GM19397 (cell line): ENCODE measurements around the gene AEN.
"Not testable (repeated sequence)": the region's sequence is repeated elsewhere in the genome, so short reads cannot be mapped to it uniquely, and the experiment has no call there.

Source experiments
- ATAC-seq: cut with Tn5 transposase; IDR thresholded peaks from one replicate; pipeline ENCODE4 v1.9.1; 2021; ENCODE audit warnings: mild to moderate bottlenecking, moderate library complexity; ENCODE audit not compliant: unreplicated experiment

The AEN gene

DNA sequence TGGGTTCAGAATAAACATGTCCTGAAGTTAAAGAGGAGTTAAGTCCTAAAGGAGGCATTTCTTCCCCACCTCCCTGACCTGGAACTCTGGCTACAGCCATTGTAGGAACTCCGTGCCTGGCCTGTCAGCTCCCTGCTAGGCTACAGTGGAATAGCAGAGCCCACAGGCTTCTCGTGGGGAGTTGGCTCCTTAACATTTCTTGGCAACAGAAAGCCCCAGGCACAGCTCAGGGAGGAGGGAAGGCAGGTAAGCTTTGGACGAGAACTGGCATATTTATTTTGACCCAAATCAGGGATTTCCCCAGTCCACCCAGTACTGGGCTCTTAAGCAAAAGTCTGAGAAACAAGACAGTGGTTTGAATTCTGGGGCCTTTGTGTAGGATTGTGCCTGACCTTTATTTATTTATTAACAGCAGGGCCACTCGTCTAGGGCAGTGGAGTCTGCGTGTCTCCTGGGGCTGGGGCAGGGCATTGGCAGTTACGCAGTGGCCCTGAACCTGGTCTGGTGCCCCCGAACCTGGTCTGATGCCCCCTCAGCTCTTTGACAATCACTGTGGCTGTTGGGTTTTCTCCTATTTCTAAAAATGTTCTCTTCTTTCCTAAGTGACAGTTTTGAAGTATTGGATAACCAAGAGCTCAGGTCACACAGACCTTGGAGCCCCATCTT is 9.8 kb downstream of the AEN start:
- no peak for ATAC-seq

DNA sequence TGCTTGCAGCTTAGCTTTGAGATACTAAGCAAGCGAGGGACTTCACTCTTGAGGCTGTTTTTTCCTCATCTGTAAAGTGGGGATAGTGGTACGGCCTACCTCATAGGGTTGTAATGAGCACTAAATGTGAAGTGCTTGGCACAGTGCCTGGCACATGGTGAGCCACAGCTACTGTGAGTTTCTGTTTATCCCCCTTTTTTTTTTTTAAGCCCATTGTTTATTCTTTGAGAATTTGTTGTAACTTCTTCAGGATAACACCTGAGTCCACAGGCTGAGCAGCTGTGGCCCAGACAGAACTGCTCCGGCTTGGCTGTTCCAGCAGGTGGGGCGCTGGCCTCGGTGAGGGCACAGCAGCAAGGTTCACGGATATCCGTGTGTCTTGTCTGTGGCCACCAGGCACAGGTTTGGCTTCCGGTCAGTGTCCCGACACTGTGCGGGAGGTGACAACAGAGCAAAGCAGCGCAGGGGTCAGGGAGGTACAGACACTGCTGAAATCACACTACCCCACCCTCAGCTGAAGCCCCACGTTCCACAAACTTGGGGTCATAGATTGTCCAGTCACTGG is 10.4 kb downstream of the AEN start:
- no peak for ATAC-seq

DNA sequence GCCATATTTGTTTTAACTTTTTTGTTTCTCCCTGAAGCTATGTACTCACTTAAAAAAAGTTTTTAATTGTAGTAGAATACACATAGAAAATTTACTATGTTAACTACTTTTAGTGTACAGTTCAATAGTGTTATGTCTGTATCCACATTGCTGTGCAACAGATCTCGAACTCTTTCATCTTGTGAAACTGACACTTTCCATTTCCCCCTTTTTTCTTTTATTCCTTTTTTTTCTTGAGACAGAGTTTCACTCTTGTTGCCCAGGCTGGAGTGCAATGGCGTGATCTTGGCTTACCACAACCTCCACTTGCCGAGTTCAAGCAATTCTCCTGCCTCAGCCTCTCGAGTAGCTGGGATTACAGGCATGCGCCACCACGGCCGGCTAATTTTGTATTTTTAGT is 11.7 kb downstream of the AEN start:
- ATAC-seq = not testable (repeated sequence)

DNA sequence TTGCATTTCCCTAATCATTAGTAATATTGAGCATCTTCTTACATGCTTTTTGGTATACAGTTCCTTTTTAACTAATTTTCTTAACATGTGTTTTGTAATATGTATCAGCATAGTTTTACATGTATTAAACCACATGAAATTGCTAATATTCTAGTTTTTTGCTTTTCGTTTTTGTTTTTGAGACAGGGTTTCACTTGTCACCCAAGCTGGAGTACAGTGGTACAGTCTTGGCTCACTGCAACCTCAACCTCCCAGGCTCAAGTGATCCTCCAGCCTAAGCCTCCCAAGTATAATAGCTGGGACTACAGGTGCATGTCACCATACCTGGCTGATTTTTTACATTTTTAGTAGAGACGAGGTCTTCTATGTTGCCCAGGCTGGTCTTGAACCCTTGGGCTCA is 13.3 kb downstream of the AEN start:
- no peak for ATAC-seq

DNA sequence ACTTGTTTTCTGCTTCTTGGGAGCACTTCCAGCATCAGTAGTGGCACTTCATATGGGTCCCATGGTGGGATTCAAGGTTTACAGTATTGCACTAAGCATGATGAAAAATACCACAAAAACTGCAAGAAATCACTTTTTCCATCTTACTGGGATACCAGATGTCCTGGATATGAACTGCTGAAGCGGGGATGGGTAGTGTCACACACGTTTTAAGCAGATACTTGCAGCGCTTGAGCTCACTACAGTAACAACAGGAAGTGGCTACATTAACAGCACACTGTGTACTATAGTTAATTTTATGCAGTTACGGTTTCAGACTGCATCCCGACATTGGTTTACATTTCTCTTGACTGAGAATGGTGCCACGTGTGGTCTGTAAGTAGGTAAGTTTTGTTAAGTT is 14.2 kb downstream of the AEN start:
- ATAC-seq = peak; percentile 19

DNA sequence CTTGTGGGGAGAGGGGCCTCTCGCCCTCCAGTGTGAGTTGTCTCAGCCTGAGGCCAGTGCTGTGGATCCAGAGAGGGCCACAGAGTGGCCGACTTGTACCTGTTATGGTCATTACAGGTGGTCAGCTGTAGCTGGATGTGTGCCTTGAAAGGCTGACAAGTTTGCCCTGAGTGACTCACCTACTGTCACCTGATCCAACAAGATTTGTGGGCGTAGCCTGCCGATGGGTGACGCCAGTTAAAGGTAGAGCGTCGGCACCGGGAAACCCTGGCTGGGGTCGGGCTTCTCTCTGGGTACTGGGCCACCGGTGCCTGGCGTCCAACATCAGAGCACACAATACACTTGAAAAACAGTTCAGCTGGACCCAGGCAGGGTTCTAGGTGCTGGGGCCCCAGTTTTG is 14.9 kb downstream of the AEN start:
- ATAC-seq = no peak

DNA sequence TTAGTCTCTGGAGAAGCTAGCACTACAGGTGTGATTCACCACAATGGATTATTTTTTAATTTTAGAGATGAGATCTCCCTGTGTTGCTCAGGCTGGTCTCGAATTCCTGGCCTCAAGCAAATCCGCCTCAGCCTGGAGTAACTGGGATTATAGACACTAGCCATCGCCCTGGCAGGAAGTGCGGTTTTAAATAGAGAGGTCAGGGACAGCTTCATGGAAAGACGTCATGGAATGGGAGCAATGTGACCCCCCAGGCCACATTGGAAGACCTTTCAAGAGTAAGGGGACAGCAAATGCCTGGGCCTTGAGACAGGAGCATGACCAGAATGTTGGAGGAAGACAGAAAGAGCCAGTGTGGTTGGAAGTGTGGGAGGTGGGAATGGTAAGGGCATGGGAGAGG is 15.5 kb downstream of the AEN start:
- ATAC-seq = no peak

DNA sequence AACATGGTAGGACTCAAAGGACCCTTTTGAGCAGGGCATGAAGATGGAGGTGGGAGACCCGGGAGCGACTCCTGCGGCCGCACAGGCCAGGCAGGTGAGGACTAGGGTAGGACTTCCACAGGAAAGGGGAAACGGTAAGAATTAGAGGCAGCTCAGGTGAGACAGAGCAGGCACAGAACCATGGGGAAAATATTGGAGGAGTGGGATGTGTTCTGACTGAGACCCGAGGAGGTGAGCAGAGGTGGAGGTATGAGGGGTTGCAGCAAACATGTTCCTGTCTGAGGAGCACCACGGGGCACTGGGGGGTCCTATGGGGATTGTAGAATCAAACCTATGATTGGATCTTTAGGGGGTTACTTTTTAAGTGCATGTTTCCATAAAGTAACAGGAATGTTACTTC is 16.3 kb downstream of the AEN start:
- no peak for ATAC-seq

DNA sequence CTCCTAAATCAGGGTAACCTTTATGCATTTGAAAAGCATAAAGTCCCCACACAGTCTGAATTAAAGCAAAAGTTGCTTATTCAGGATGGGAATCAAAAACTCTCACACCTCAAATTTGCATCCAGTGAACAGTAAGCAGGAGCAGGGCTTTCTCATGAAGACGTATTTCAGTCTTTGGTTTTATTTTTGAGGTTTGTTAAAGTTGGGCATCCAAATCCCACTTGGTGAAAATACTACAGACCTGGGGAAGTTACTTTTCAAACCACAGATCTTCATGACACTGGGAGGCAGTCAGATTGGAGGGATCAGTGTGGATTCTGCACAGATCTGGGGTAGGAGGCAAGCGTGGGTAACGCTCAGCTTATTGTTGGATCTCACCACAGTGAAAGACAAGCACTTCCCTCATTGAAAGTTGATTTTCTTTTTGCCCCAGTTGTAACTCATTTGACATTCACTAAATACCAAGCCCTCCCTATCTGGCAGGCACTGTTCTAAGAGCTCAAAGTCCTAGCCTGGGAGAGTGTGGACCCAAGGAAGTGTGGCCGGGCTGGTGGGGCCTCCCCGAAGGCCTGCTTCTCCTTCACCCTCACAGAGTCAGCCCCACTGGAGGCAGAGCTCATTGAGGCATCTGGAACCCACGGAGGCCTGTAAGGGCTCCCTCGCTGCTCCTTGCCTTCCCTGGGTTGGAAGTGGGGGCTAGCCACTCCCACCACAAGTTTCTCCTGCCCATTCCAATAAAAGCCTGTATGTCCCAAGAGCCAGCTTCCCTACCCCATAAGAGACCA is 16.9 kb downstream of the AEN start:
- no peak for ATAC-seq

DNA sequence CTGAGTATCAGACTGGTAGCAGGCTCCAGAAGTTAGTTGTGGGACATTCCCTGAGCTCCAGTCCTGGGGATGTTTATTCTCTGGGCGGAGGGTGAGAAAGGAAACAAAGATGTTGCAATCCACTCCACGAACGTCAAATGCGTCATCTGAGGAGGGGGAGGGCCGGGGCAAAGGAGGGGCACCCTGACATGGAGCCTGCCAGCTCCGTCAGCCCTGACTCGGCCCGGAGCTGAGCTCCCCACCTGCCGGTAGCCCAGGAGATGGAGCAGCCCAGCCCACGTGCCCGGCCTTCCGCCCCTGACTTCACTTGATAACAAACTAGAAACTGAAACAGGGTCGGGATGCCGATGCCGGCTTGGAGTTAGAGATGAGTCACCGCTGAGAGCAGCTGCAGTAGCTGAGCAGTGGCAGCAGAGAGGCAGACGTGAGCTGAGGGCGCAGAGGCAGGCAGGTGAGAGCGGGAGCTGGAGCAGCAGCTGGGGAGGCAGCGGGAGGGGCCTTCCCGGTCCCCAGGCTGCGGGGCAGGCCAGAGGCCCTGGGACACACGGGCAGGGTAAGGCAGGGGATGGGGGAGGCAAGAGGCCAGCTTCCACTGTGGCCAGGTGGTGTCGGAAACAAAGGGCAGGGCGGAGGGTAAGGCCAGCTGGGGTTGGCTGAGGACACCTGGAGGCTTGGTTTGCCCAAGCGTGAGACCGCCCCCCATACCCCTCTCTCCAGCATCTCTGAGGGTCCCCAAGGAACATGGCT is 17.7 kb downstream of the AEN start, which contains the start of gene ISG20:
Gene ISG20 (plus strand): TSS at position 391 of the 747 bp plus-strand sequence. CDS start 351 bp downstream, at position 742.
- peak; percentile 67 for ATAC-seq

DNA sequence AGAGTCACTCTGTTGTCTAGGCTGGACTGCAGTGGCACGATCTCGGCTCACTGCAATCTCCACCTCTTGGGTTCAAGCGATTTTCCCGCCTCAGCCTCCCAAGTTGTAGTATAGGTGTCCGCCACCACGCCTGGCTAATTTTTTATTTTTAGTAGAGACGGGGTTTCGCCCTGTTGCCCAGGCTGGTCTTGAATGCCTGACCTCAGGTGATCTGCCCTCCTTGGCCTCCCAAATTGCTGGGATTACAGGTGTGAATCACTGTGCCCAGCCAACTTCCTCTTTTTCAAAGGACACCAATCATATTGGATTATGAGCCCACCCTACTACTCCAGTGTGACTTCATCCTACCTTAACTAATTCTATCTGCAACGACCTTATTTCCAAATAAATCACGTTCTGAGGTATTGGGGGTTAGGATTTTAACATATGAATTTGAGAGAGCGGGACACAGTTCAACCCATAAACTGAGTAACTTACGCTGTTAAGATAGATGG is 20.9 kb downstream of the AEN start:
- no peak for ATAC-seq

DNA sequence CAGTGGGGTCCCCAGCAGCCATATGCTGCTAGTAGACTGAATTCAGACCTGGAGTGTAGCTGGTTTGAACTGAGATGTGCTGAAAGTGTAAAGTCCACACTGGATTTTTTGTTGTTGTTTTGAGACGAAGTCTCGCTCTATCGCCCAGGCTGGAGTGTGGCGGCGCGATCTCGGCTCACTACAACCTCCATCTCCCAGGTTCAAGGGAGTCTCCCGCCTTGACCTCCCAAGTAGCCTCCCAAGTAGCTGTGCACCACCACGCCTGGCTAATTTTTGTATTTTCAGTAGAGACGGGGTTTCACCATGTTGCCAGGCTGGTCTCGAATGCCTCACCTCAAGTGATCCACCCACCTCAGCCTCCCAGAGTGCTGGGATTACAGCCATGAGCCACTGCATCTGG is 21.4 kb downstream of the AEN start:
- not testable (repeated sequence) for ATAC-seq

DNA sequence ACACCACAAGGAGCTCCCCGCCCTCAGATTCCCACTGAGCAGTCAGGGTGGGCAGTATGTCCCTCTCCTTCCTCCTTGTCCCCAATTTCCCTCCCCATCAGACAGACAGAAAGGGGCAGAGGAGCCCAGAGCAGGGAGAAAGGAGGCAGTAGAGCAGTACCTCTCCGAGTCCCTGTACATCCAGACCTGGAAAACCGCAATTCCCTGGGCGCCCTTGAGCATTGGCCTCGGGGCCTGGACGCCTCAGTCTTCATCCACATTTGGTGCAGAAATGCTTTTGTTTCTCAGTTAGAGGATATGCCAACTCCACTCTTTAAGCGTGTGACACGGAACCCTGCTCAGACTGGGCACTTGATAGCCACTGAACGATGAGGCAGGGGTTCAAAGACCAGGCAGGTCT is 23.6 kb downstream of the AEN start:
- no peak for ATAC-seq

DNA sequence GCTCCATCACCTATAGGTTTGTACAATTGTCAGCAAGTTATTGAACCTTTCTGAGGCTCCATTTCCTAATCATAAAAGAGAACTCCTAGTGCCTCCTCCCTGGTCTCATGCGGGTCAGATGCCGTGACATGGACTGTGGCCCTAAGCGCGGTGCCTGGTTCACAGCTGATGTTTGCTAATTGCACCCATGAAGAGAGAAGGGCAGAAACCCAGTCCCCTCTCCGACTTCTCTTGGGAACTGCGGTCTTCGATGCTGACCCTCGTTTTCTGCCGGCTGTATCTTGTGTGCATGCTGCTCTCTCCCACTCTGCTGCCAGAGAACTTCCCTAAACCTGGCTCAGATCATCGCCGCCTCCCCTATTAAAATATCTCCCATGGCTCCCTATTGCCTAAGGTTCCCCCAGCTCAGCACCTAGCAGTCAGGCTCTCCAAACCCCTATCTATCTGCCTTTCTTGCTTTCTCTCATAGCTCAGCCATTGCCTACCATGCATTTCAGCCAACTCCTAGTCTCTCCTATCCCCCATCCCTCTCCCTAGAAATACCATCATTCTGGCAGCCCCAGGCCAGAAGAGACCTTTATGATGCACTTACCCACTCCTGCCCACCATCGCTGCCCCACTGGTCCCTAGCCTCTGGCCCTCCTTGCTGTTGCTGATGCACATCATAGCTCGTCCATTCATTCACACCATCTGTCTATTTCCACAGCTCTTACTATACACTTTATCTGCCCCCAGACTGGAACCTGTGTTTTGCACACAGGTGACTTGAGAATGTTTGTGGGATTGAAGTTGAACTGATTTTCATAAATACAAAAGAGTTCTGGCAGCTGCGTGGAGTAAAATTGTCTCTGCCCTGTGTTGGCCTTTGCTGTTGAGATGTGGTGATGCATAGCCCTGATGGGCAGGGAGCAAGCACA is 24.3 kb downstream of the AEN start:
- ATAC-seq = no peak

DNA sequence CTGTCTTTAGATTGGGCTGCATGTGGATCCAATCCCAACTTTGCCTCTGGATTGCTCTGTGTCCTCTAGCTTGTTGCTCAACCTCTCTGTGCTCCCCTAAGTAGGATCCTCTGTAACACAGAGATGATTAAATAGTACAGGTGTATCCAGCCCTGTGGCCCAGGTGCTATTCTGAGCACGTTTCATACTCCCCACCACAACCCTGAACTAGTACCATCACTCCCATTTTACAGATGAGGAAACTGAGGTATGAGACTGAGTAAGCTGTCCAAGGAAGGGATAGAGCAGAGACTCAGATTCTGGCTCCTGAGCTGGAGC is 24.9 kb downstream of the AEN start:
- no peak for ATAC-seq

DNA sequence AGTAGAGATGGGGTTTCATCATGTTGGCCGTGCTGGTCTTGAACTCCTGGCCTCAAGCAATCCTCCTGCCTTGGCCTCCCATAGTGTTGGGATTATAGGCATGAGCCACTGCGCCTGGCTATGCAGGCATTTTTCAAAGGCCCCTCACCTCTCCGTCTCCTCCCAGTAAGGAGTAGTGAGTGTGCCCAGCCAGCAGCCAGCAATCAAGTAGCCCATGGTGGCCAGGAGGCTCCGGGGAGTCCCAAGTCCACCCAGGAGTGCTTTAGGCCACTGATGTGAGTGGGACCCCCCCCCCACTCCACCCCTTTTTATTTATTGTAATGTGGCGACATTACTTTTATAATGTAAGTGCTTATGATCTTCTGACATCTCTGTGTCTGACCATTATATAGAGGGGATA is 25.8 kb downstream of the AEN start:
- no peak for ATAC-seq

DNA sequence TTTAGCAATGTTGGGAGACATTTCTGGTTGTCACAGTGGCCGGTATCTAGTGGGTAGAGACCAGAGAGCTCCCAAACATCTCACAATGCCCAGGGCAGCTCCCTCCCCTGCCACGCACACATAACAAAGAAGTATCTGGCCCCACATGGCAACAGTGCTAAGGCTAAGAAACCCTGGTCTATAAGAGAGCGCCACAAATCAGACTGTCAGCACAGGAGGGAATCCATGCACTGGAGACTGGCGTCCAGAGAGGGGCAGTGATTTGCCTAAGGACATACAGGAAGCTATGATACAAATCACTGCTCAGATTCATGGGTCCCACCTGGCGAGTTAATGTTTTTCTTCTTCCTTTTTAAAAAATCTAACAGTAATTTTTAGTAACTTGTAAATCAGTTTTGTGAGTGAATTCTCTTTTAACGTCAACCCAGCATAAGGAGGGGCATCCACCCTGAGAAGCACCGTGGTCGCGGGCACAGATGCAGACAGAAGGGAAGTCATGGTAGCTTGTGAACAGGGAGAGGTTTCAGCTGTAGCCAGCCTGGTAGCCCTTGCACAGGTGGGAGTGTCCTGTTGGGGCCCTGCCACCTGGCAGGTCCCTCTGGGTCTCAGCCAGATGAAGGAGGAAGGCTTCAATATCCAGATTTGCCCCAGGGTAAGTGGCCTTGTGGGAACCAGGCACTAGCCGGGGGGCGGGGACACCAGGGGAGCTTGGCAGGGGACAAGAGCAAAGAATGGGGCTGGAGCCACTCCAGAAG is 26.4 kb downstream of the AEN start:
- ATAC-seq = no peak

DNA sequence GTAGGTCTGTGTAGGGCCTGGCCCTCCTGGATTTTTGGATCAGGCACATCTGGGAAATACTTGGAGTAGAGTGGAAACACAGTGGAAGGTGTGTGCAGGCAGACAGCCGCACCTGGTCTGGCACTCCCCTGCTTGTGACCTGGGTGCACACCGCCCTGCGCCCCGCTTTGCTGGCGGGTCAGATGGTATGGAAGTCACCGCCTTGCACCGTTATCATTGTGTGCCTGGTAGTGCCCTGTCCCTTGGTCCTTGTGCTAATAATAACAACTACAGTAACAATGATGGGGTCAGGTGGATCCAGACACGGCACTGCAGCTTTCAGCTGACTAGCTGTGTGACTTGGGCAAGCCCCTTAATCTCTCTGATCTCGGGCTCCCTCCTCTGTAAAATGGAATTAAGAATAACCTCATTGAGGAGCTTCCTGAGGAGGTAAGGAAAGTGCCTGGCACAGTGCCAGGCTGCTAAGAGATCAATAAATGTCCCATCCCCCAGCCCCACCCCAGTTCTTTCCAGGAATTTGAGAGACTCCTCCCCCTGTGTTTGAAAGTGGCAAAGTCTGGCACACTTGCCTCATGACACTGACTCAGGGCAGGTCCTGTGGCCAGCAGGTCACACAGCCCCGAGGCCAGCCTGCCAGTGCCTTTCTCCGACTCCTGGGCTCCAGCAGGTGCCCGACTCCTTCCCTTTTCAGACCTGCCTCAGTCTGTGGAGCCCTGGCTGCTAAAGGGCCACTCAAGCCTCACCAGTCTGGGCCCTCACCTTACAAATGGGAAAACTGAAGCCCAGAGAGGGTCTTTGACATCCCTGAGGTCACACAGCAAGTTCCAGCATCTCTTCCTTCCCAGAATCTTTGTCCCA is 27.4 kb downstream of the AEN start:
- ATAC-seq = no peak

DNA sequence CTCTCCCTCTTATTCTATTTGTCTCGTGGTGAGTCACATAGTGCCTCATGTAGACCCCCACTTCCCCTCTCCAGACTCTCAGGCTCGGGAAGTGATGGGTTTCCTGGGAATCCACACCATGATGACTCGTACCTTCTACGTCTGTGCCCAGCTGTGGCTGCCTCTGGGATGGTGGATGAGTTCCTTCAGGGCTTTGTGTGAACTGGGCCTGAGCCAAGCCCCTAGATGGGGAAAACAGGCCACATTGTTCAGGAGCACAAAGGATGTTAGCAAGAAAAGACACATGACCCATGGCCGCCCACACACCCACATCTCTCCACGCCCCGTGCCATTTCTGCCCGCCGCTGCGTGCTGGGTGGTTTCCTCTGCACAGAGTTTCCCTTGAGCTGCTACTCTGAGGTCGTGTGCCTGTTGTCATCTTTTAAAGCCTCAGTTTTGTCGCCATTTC is 28.2 kb downstream of the AEN start:
- peak; percentile 45 for ATAC-seq
